ENCODE measurements around the gene OR2A1.
"Not testable (repeated sequence)": the region's sequence is repeated elsewhere in the genome, so short reads cannot be mapped to it uniquely, and the experiment has no call there.

DNA sequence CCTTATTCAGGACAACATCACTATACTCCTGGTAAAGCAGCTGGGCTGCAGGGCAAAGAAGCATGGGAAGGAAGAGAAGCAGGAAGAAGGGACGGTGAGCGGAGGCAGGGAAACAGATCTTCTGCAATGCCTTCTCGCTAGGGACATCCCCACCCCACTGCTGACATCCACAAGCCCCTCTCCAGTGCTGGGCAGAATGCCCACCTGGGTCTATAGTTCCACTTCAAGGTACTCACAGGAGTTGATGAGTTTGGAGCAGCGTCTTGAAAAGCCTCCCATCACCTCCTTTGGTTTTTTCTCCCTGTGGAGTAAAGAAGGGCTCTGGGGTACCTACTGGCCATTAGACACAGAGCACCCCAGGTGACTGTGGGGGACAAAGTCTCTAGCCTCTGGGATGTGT, 29.7 kb upstream of the OR2A1 start:
- TF ChIP-seq POLR2AphosphoS5 (IDR thresholded peaks at IDR 0.05; ENCODE audit: low read depth); EZH2 (IDR thresholded peaks at IDR 0.05; ENCODE audit: low read depth, unreplicated experiment); NANOG (IDR thresholded peaks at IDR 0.05; ENCODE audit: borderline replicate concordance); EZH2phosphoT487 (IDR thresholded peaks at IDR 0.05; ENCODE audit: unreplicated experiment); CREB1 (CRISPR knock-in tag; IDR thresholded peaks at IDR 0.05; ENCODE audit: low read depth); STAT1 (IDR thresholded peaks at IDR 0.05; ENCODE audit: unreplicated experiment): not testable (repeated sequence)
- TF ChIP-seq, protein P1, sequence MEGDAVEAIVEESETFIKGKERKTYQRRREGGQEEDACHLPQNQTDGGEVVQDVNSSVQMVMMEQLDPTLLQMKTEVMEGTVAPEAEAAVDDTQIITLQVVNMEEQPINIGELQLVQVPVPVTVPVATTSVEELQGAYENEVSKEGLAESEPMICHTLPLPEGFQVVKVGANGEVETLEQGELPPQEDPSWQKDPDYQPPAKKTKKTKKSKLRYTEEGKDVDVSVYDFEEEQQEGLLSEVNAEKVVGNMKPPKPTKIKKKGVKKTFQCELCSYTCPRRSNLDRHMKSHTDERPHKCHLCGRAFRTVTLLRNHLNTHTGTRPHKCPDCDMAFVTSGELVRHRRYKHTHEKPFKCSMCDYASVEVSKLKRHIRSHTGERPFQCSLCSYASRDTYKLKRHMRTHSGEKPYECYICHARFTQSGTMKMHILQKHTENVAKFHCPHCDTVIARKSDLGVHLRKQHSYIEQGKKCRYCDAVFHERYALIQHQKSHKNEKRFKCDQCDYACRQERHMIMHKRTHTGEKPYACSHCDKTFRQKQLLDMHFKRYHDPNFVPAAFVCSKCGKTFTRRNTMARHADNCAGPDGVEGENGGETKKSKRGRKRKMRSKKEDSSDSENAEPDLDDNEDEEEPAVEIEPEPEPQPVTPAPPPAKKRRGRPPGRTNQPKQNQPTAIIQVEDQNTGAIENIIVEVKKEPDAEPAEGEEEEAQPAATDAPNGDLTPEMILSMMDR (conservative IDR thresholded peaks at IDR 0.05; ENCODE audit: low read depth in 2 of 2), result not testable (repeated sequence)
- TF ChIP-seq, protein P2, sequence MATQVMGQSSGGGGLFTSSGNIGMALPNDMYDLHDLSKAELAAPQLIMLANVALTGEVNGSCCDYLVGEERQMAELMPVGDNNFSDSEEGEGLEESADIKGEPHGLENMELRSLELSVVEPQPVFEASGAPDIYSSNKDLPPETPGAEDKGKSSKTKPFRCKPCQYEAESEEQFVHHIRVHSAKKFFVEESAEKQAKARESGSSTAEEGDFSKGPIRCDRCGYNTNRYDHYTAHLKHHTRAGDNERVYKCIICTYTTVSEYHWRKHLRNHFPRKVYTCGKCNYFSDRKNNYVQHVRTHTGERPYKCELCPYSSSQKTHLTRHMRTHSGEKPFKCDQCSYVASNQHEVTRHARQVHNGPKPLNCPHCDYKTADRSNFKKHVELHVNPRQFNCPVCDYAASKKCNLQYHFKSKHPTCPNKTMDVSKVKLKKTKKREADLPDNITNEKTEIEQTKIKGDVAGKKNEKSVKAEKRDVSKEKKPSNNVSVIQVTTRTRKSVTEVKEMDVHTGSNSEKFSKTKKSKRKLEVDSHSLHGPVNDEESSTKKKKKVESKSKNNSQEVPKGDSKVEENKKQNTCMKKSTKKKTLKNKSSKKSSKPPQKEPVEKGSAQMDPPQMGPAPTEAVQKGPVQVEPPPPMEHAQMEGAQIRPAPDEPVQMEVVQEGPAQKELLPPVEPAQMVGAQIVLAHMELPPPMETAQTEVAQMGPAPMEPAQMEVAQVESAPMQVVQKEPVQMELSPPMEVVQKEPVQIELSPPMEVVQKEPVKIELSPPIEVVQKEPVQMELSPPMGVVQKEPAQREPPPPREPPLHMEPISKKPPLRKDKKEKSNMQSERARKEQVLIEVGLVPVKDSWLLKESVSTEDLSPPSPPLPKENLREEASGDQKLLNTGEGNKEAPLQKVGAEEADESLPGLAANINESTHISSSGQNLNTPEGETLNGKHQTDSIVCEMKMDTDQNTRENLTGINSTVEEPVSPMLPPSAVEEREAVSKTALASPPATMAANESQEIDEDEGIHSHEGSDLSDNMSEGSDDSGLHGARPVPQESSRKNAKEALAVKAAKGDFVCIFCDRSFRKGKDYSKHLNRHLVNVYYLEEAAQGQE (IDR thresholded peaks at IDR 0.05; ENCODE audit: unreplicated experiment), result not testable (repeated sequence)
